Breast epithelium (tissue), 4 donors: ENCODE measurements around the gene HVCN1. TPM values are rescaled to one million over a fixed set of nuclear protein-coding genes. Genes with fewer than 3 reads are reported as not detected.

Experiments
- DNase-seq, 2 donors: peaks; one replicate each; pipeline ENCODE4 v3.0.0-alpha.2; 2019; ENCODE audit warnings: low spot score in 2 of 2
- H3K27ac ChIP-seq, 2 donors: fragments of 200-600 bp; sonication (generic) in 1 of 2; one replicate each; pipeline ENCODE4 v1.5.1; 2016 to 2019; ENCODE audit warnings: mild to moderate bottlenecking in 1 of 2
- H3K27me3 ChIP-seq, 2 donors: fragments of 200-600 bp; sonication (generic) in 1 of 2; one replicate each; pipeline versions ENCODE4 v1.5.1 to v1.6.0; 2017 to 2019; ENCODE audit warnings: control low read depth in 1 of 2, mild to moderate bottlenecking in 1 of 2
- H3K36me3 ChIP-seq: fragments of 200-600 bp; one replicate; pipeline ENCODE4 v1.5.1; 2019
- H3K4me1 ChIP-seq, 2 donors: fragments of 200-600 bp; sonication (generic); one replicate each; pipeline ENCODE4 v1.5.1; 2016 to 2019; ENCODE audit warnings: control low read depth in 1 of 2
- H3K4me3 ChIP-seq, 3 donors: fragments of 200-600 bp; sonication (generic); 1 replicate in 2 of 3; 2 replicates in 1 of 3; pipeline ENCODE4 v1.5.1; 2016 to 2019; ENCODE audit warnings: mild to moderate bottlenecking in 3 of 3, moderate library complexity in 2 of 3
- H3K9me3 ChIP-seq, 2 donors: fragments of 200-600 bp; sonication (generic) in 1 of 2; one replicate each; pipeline ENCODE4 v1.5.1; 2016 to 2019; ENCODE audit warnings: control low read depth in 1 of 2
- CTCF ChIP-seq, 3 donors: fragments of 450-650 bp; IDR thresholded peaks; one replicate each; pipeline ENCODE4 v1.5.1; 2016 to 2017; ENCODE audit warnings: antibody characterized with exemption in 3 of 3, mild to moderate bottlenecking in 3 of 3, moderate library complexity in 3 of 3
- POLR2A ChIP-seq: fragments of 450-650 bp; IDR thresholded peaks from one replicate; pipeline ENCODE4 v1.6.1; 2016; ENCODE audit warnings: antibody characterized with exemption, mild to moderate bottlenecking, moderate library complexity
- POLR2AphosphoS5 ChIP-seq, 3 donors: sonication (generic); formaldehyde crosslinking; IDR thresholded peaks; one replicate each; pipeline ENCODE4 v1.6.1; 2017; ENCODE audit warnings: antibody characterized with exemption in 3 of 3
- intact Hi-C: fragments of 100-400 bp; cut with DNase I; formaldehyde crosslinking; loops from one replicate; pipeline ENCODE4 v1.15.1; 2023; ENCODE audit warnings: low total_unique reads
- total RNA-seq, 3 donors: library from RNA; depleted of rRNA; stranded (reverse); fragments of >200 nt; gene quantifications; one replicate each; pipeline ENCODE4 v1.1.0, GENCODE V29; 2016

HVCN1 gene
- total RNA-seq, 3 donors from 2014 or later = 2.6 to 16.6 (median 7.6) TPM

- intact Hi-C loops = no loop called here
- Histone ChIP-seq H3K9me3 (no peaks in the 10 kb centered on the region), H3K27me3 (no peaks in the 10 kb centered on the region), H3K4me3 (no peak overlapping the region), H3K27ac (no peak overlapping the region), H3K4me1 (no peaks in the 10 kb centered on the region), H3K36me3 (no peaks in the 10 kb centered on the region)
- DNase-seq = no peak
- TF ChIP-seq POLR2AphosphoS5 (IDR thresholded peaks at IDR 0.05) (no peak), POLR2A (no peak), CTCF (IDR thresholded peaks at IDR 0.05) (no peak)
These were observed 52.4 kb downstream of the HVCN1 start for GRCh38 chr12:110636516-110636915.

GRCh38 chr12:110635055-110635454 lies 53.9 kb downstream of the HVCN1 start:
- H3K27ac ChIP-seq = no peak overlapping the region
- intact Hi-C loops = no loop called here
- no peaks in the 10 kb centered on the region for H3K4me1 ChIP-seq
- H3K27me3 ChIP-seq = no peaks in the 10 kb centered on the region
- H3K9me3 ChIP-seq = no peaks in the 10 kb centered on the region
- H3K4me3 ChIP-seq = no peak overlapping the region
- TF ChIP-seq POLR2AphosphoS5 (IDR thresholded peaks at IDR 0.05) (no peak), CTCF (IDR thresholded peaks at IDR 0.05) (no peak), POLR2A (no peak)
- H3K36me3 ChIP-seq = no peaks in the 10 kb centered on the region
- DNase-seq = no peak

- DNase-seq = no peak
- no peaks in the 10 kb centered on the region for H3K9me3 ChIP-seq
- intact Hi-C loops = no loop called here
These were observed 61.3 kb downstream of the HVCN1 start for GRCh38 chr12:110627500-110628195.

GRCh38 chr12:110622582-110622981 lies 66.3 kb downstream of the HVCN1 start:
- H3K9me3 ChIP-seq = no peaks in the 10 kb centered on the region
- H3K4me3 ChIP-seq = no peak overlapping the region
- H3K36me3 ChIP-seq = no peaks in the 10 kb centered on the region
- no peak for DNase-seq
- H3K27me3 ChIP-seq = no peaks in the 10 kb centered on the region
- TF ChIP-seq POLR2A (no peak), CTCF (IDR thresholded peaks at IDR 0.05) (no peak)
- no peak overlapping the region for H3K27ac ChIP-seq
- intact Hi-C loops = no loop called here
- no peaks in the 10 kb centered on the region for H3K4me1 ChIP-seq

More at GRCh38 chr12:110627500-110628195, 61.3 kb downstream of the HVCN1 start:
- H3K36me3 ChIP-seq = no peaks in the 10 kb centered on the region
- H3K27me3 ChIP-seq = no peaks in the 10 kb centered on the region
- H3K27ac ChIP-seq = no peak overlapping the region
- H3K4me3 ChIP-seq = no peak overlapping the region
- H3K4me1 ChIP-seq = no peaks in the 10 kb centered on the region
- TF ChIP-seq CTCF (IDR thresholded peaks at IDR 0.05) (no peak), POLR2AphosphoS5 (IDR thresholded peaks at IDR 0.05) (no peak), POLR2A (no peak)

- peaks cover 0 to 2% of the 10 kb centered on the region in 2 donors for H3K4me1 ChIP-seq
- no peaks in the 10 kb centered on the region for H3K36me3 ChIP-seq
- TF ChIP-seq POLR2A (no peak), POLR2AphosphoS5 (IDR thresholded peaks at IDR 0.05) (no peak), CTCF (IDR thresholded peaks at IDR 0.05) (no peak)
- intact Hi-C loops = no loop called here
- no peaks in the 10 kb centered on the region for H3K9me3 ChIP-seq
- DNase-seq = no peak
- H3K27me3 ChIP-seq = no peaks in the 10 kb centered on the region
- H3K4me3 ChIP-seq = no peak overlapping the region
- no peak overlapping the region for H3K27ac ChIP-seq
These were observed 69.4 kb downstream of the HVCN1 start for GRCh38 chr12:110619534-110619953.
